NCI-H2227 (cell line): ENCODE results near the gene UGT1A7.

Experiments used
- DNase-seq: peaks from one replicate; lab custom pipeline; 2025; ENCODE audit not compliant: unreplicated experiment; lab: John Stamatoyannopoulos, UW

Gene UGT1A7

GRCh38 chr2:233817361-233817911, 135.7 kb downstream of the UGT1A7 start:
- DNase-seq = no peak

GRCh38 chr2:233817995-233818638, 136.4 kb downstream of the UGT1A7 start:
- no peak for DNase-seq

GRCh38 chr2:233818639-233819621, 137.2 kb downstream of the UGT1A7 start:
- no peak for DNase-seq

- no peak for DNase-seq
Observed at GRCh38 chr2:233819884-233820773, 138.4 kb downstream of the UGT1A7 start.

GRCh38 chr2:233820774-233821105, 139.0 kb downstream of the UGT1A7 start:
- DNase-seq = no peak

GRCh38 chr2:233821196-233821595, 139.5 kb downstream of the UGT1A7 start:
- no peak for DNase-seq

- DNase-seq = no peak
Observed at GRCh38 chr2:233821709-233822100, 140.0 kb downstream of the UGT1A7 start.

GRCh38 chr2:233822101-233822771, 140.5 kb downstream of the UGT1A7 start:
- no peak for DNase-seq
